DND-41 (cell line): Measurements from ENCODE around the gene SLC37A3.

Source experiments
- CTCF ChIP-seq: IDR thresholded peaks from 2 replicates; pipeline ENCODE4 v1.5.1; 2012; ENCODE audit warnings: borderline replicate concordance, low read length, moderate library complexity, mild to moderate bottlenecking; ENCODE audit not compliant: poor library complexity, severe bottlenecking; ENCODE audit errors: extremely low read depth
- EZH2 ChIP-seq: IDR thresholded peaks from 3 replicates; pipeline ENCODE4 v1.6.1; 2012; ENCODE audit warnings: borderline replicate concordance, low read depth, mild to moderate bottlenecking, moderate library complexity, low read length, inconsistent platforms; ENCODE audit not compliant: severe bottlenecking

GRCh38 chr7:140416560-140416959 is 18.2 kb upstream of the SLC37A3 start:
- no peak for TF ChIP-seq CTCF
- TF ChIP-seq EZH2: no peak
